HG03135 (cell line): ENCODE measurements around the gene C19orf12.
A peak's percentile ranks its signal among the peaks of the same experiment; 100 is the strongest.
"Not testable (repeated sequence)": the region's sequence is repeated elsewhere in the genome, so short reads cannot be mapped to it uniquely, and the experiment has no call there.

Source experiments
- ATAC-seq: cut with Tn5 transposase; IDR thresholded peaks from one replicate; pipeline ENCODE4 v1.9.1; 2021; ENCODE audit warnings: mild to moderate bottlenecking, moderate library complexity; ENCODE audit not compliant: unreplicated experiment

The C19orf12 gene

DNA sequence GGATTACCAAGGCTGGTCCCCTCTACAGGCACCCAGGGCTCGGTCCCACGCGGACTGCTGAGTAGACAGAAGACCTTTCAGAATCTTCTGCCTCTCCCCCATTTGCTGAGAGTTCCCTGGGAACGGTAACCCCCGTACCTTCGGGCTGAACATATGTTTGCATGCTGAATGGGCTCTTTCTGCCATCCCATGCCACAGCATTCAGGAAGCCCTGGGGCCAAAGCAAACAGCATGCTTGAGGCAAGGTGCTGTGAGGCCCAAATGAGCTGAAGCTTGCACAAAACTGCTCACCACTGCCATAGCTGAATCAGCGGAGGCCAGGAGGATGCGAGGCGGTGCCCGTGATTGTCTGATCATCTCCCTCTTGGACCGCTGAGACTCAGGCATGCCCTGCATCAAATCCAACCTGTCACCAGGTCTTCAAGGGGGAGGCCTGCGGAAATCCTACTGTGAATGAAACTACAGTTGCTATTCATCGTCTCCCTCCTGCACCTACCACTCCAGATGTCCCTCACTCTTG is 16.3 kb upstream of the C19orf12 start:
- no peak for ATAC-seq

- ATAC-seq: no peak
Observed at GRCh38 chr19:29727906-29728305, 12.8 kb upstream of the C19orf12 start.

- ATAC-seq: no peak
Observed at GRCh38 chr19:29724746-29725145, 9.7 kb upstream of the C19orf12 start.

DNA sequence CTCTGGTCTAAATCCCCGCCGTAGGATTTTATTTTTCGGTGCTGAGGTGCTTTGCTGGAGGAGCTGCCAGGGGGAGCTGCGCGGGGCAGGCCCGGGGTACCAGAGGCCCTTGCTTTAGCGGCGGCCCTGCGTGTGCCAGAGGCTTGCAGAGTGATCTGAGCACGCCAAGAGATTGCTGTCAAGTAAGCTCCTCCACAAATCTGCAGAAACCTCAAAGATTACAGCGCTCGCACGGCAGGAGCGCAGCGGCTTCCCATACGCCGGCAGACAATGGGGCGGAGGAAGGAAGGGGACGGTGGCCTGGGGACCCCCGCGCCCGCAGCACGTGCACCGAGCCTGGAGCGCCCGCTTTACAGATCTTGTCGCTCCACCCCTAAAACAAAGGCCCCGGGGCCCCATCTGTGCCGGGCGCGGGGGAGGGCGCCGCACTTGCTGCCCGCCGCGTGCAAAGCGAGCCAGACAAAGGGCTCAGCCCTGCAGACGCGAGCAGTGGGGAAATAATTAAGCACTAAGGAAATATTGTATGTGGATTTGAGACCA is 9.1 kb upstream of the C19orf12 start:
- no peak for ATAC-seq

GRCh38 chr19:29717051-29717450 is 2.0 kb upstream of the C19orf12 start:
- ATAC-seq: no peak

DNA sequence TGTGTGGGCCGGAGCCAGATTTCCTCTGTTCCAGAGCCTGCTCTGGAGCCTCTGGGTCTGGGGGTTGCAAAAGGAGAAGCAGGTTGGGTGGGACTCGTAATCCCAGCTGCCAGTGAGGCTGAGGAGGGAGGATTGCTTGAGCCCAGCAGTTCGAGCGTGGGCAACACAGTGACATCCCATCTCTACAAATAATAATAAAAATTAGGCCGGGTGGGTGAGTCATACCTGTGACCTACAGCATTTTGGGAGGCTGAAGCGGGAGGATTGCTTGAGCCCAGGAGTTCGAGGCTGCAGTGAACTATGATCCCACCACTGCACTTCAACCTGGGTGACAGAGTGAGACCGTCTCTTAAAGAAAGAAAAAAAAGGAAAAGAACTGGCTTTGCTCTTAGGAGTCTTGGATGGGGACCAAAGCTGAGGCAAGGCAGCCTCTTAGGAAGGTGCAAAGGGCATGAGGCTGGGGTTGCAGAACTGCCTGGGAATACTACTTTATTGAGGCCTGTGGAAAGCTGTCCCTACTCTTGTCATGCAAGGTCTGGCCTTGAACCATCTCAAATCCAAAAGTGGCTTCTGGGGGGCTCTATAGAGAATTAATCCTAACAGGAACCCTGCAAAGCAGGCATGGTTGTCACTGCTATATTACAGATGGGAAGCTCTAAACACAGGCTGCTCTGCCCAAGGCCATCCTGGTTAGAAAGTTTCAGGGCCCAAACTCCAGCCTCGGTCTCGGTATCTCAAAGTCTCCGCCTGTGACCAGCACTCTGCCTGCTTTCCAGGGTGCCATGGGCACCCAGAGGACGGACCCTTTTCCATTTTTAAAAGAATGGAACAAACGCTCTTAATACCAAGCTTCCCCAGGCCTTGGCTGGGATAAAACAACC is 880 bp upstream of the C19orf12 start:
- peak; percentile 2 for ATAC-seq

DNA sequence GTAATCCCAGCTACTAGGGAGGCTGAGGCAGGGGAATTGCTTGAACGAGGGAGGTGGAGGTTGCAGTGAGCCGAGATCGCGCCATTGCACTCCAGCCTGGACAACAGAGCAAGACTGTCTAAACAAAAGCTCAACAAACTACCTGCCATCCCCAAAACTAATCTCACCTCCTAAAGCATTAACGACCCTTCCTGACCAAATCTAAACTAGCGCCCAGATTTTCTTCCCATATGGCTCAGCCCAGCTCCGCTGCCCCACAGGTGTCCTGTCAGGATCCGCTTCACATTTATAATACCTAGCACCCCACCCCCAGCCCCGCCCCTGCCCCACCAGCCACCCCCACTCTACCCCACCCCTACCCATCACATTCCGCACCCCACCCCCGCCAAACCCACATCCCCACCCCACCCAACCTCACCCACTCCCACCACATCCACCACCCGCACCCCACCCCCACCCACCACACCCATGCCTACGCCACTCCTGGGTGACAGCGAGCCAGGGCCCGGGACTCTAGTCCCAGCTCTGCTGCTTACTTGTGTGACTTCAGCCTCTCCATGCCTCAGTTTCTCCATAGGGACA is 599 bp downstream of the C19orf12 start:
- peak; percentile 22 for ATAC-seq

GRCh38 chr19:29712744-29713516 is 2.1 kb downstream of the C19orf12 start:
- ATAC-seq: no peak

- no peak for ATAC-seq
Observed at GRCh38 chr19:29711584-29712132, 3.4 kb downstream of the C19orf12 start.

DNA sequence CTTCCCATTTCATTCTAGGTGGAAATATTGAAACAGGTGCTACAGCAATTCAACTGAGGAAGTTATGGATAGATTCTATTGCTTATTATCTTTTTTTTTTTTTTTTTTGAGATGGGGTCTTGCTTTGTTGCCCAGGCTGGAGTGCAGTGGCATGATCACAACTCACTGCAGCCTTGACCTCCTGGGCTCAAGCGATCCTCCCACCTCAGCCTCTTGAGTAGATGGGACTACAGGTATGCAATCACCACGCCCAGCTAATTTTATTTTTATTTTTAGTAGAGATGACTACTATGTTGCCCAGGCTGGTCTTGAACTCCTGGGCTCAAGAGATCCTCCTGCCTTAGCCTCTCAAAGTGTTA is 5.6 kb downstream of the C19orf12 start:
- not testable (repeated sequence) for ATAC-seq

- ATAC-seq: no peak
Observed at GRCh38 chr19:29708554-29709439, 6.3 kb downstream of the C19orf12 start.

DNA sequence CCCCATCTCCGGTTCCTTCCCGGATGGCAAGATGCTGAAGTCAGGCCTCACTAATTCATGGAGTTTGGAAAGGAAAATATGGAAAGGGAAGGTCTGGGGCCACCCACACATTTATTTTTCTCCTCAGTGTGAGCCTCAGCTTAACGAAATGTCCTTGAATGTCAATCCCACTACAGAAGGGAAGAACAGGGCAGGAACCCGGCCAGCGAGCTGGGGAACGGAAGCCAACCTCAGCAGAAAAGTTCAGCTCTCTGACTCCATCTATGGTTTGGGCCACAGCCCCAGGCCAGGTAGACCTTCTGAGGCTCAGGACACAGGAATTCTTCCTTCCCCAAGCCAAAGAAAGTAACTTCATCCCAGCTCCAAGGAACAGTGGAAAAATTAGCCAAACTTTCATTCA is 8.4 kb downstream of the C19orf12 start:
- no peak for ATAC-seq

GRCh38 chr19:29705706-29706105 is 9.4 kb downstream of the C19orf12 start:
- no peak for ATAC-seq

DNA sequence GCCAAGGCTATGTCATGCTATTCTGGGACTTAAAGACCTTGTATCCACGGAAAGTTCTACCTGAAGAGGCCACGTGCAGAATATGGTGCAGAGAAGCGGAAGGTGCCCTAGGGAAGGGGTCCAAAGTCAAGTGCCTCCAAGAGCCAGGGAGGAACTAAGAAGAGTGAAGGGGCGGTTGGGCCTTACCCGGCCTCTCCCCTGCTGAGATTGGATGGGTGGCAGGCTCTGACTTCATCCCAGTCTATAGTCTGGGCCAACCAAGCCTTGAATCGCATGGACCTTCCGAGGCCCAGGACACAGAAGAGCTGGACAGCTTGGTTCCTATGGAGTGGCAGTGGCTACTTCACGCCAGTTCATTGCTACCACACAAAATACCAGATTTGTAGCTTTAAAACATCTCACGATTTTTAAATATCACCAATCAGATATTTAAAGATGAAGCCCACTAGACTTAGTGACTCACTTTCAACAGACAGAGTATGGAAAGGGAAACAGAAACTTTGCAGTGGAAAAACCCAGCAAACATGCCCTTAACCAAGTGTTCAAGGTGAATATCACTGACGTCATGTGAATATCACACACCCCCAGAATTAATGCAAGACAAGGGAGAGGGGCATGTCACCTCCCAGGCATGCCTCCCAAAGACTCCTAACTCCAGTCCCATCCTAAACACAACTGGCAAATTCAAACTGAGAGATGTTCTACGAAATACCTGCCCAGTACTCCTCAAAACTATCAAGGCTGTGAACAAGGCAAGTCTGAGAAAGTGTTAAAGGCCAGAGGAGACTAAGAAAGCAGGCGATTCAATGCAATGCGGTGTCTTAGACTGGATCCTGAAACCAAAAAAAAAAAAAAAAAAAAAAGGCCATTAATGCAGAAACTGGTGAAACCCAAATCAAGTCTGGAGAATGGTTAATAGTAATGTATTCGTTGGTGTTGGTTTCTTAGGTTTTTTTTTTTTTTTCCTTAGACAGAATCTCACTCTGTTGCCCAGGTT is 10.2 kb downstream of the C19orf12 start:
- no peak for ATAC-seq

GRCh38 chr19:29702963-29703320 is 12.1 kb downstream of the C19orf12 start:
- ATAC-seq: no peak

DNA sequence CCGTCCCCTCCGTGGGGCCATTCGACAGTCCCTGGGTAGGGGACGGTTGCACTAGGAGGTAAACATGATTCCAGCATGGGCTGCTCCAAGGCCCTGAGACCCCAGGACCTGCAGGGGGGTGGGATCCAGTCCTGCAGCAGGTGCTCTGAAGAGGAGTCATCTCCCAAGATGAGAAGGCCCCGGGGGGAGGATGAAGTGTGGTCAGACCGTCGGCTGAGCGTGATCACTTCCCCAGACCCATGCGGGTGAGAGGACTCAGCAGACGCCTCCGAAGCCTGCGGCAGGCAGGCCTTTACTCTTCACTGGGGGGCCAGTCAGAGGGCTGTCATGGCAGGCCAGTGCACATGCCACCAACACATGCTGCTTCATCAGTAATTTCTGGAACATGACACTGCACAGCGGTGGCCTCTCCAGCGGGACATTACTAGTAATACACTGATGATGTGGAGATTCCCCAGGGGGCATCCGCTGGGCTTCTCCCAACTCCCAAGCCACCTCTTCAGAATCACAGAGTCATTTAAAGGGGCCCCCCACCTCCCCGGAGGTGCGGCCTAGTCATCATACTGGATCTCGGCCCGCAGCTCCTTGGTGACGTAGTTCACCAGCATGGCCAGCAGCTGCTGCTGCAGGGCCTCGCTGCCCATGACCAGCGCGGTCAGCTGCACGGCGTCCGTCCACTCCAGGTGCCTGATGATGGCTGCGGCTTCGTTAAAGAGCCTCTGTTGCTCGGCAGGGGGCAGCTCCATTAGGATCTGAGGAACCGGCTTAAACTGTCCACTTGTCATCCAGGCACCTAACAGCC is 12.7 kb downstream of the C19orf12 start:
- ATAC-seq: no peak

DNA sequence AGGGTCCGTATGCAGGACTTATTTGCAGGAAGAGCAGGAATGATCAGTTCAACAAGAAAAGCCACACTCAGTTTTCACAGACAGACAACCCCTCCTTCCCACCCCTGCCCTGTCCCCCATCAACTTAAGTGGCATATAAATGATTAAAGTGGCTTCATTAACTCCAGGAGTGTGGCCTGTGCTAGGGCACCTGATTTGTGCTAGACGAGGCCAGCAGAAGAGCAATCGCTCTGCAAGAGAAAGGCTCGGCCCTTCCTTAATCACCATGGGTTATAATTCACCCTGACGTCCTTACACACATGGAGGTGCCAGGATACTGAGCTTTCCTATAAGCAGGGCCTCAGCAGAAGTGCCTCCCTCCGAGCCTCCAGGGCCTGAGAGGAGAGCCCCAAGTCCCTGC is 14.6 kb downstream of the C19orf12 start:
- no peak for ATAC-seq

GRCh38 chr19:29699861-29700260 is 15.2 kb downstream of the C19orf12 start:
- ATAC-seq: no peak
